HG02943 (cell line): Measurements from ENCODE around the gene NGEF.
"Not testable (repeated sequence)": the region's sequence is repeated elsewhere in the genome, so short reads cannot be mapped to it uniquely, and the experiment has no call there.

Experiments
- ATAC-seq: cut with Tn5 transposase; IDR thresholded peaks from one replicate; pipeline ENCODE4 v1.9.1; 2021; ENCODE audit warnings: mild to moderate bottlenecking, low read depth, moderate library complexity; ENCODE audit not compliant: unreplicated experiment

NGEF gene

DNA sequence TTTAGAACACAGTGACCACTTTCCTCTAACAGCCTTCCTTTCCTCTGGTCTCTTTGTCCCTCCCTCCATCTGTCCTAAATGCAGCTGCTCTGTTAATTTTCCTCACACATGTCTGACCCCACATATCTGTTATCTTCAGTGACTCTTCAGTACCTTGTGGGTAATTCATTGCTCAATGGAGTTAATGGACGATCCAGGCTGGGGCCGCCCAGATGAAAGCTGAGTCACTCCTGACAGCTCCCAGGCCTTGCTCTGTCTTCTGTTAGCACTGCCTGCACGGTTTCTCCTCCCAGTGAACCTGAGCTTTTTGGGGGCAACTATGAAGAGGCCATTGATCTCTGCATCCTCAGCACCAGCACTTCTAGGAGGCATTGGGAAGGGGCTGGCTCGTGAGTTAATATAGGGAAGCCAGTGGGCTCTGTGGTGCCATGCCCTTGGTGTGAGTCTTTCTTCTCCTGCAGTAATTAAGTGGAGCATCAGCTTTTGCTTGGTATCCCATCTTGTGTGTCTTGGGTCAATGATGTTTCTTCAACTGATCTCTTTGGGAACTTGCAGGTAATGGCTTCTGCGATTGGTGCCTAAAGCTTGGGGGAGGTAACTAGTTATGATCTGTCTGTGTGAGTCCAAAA is 75.7 kb downstream of the NGEF start:
- no peak for ATAC-seq

- ATAC-seq = no peak
These were observed 81.4 kb downstream of the NGEF start for GRCh38 chr2:232931636-232932035.

GRCh38 chr2:232930059-232930400 is 83.0 kb downstream of the NGEF start:
- no peak for ATAC-seq

DNA sequence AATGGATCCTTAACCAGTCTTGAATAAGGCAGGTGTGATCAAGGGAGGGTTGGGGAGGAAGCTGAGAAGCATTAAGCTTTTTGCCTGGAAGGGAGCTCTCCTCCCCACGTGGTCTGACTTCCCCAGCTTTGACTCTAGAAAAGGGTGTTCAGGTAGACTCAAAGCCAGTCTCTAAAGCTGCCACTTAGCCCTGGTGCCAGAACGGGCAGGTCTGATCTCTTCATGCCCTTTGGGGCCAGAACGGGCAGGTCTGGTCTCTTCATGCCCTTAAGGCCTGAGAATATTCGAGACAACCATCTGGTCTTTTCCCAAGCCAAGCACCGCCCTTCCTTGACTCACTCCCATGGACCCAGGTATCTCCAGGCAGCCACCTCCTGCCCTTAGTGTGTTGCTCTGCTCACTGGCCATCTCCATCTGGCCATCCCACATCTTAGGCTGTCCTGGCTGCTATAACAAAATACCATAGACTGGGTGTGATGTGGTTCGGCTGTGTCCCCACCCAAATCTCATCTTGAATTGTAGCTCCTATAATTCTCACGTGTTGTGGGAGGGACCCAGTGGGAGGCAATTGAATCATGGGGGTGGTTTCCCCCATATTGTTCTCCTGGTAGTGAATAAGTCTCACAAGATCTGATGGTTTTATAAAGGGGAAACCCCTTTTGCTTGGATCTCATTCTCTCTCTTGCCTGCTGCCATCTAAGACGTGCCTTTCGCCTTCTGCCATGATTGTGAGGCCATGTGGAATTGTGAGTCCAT is 83.6 kb downstream of the NGEF start:
- no peak for ATAC-seq

- ATAC-seq = no peak
These were observed 84.3 kb downstream of the NGEF start for GRCh38 chr2:232928551-232929302.

DNA sequence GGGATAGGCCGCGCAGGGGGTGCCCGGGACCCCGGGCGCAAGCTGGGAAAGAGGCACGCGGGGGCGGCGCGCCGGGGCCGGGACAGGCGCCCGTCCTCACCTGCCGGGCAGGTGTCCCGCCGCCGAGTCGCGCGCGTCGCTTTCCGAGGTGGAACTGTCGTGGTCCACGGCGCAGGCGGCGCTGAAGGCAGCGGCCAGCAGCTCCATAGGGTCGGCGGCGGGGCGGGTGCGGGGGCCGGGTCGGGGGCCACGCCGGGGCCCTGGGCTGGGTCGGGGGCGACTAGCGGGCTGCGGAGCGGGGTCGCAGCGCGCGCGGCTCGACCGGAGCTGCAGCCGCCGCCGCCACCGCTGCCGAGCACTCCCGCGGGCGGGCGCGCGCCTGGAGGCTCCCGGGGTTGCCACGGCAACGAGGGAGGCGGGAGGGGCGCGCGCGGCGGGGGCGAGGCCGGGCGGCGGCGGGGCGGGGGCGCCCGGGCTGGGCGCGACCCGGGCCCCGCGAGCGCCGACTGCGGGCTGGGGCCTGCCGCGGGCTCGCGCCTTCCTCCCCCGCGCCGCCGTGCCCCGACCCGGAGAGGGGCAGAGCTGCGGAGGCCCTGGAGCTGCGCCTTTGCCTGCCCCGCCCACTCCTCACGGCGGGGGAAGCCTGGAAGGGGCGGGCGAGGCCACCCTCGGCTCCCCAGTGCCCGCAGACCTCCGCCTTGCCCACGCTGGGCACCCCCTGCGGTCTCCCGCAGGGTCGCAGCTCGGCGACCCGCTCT is 85.1 kb downstream of the NGEF start:
- no peak for ATAC-seq

DNA sequence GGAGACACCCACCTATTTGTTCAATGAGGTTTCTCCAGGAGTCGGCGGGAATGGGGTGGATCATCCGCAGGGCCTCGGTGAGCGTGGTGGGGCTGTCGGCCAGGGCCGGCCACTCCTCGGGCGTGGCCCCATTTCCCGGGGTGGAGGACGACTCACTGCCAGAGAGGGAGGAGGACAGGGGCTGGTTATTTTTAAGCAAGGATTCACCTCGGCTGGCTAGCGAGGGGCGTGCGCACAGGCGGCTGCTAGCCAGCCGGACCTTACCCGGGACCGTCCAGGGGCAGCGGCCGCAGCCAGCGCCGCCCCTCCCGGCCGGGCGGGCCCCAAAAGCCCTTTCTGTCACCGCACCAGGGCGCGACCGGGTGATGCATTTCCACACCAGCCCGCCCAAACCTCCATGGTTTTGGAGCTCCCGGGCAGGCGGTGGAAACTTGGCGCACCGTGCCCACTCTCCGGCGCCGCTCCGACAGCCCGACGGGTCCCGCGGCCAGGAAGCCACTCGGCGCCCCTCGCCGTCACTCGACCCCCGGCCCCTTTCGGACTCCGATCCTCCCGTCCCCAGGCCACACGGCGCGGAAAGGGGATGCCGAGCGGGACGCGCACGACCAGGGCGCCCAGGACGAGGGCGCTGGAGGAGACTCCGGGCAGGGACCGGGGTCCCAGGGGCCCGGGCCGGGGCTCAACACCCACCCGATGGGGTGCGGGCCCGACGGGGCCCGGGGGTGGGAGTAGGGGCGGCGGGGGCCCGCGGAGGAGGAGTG is 85.8 kb downstream of the NGEF start:
- no peak for ATAC-seq

DNA sequence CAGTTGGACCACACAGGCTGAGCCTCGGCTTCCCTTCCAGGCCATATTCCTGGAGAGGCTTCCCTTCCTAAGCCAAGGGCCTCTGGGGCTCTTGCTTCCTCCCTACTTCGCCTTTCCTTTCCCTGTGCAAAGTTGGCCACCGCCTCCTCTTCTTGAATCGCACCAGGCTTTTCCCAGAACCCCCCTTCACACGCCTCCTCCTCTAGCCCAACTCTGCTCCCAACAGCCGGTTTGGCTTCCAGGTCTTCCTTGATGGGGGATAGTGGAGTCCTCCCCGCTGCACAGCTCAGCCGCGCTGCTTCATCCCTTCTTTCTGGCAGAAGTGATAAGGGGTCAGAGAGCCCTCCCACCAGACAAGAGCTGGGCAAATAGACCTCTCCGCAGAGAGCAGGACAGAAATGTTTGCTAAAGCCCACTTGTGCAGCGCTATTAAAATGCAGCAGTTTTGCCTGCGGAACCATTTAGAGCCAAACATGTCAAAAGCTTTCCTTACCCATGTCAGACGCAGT is 86.6 kb downstream of the NGEF start:
- no peak for ATAC-seq

DNA sequence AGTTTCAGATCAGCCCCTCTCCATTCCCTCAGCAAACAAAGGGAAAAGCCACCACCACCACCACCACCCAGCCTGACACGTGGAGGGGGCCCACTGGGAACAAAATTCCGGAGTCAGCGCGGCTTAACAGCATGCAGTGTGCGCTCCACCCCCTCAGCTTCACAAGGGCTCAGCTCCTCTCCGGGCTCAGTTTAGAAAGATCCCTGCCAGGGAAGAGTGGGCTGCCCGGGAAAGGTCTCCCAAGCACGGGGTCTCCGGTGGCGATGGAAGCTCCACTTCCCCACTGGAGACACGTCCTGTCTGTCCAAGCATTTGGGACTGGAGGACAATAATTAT is 87.3 kb downstream of the NGEF start:
- no peak for ATAC-seq

- no peak for ATAC-seq
These were observed 87.8 kb downstream of the NGEF start for GRCh38 chr2:232925153-232925820.

DNA sequence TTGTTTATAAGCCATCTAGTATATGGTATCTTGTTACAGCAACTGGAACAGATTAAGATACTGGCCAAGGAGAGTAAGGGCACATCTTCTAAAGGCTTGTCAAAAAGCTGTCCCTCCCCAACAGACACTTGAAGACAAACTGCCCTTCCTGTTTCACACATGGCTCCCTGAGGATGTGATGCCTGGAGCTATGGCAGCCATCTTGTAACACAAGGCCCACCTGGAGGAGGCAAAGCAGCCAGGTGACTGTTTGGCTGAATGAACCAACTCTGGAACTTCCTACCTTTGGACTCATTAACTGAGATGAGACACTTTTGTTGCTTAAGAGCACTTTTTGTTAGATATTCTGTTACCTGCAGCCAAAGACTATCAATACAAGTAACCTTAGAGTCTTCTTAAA is 88.6 kb downstream of the NGEF start:
- no peak for ATAC-seq

DNA sequence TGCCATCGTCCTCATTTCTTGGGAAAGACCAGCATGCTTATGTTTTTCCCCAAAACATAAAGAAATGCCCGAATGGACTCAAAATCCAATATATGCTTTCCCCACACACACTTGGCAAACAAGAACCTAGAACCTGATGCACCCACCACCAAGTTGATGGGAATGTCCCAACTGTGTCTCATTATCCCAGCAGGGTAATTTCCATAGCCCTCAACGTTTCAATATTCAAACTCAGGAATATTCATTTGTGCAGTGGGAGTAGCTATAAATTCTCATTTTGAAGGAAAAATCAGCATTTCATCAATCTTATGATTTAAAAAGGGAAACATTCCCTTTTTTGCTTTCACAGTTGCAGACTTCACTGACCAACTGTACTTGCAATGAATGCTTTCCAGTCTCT is 92.3 kb downstream of the NGEF start:
- no peak for ATAC-seq

GRCh38 chr2:232920055-232920454 is 93.0 kb downstream of the NGEF start:
- no peak for ATAC-seq

GRCh38 chr2:232919141-232919540 is 93.9 kb downstream of the NGEF start:
- no peak for ATAC-seq

- no peak for ATAC-seq
These were observed 99.2 kb downstream of the NGEF start for GRCh38 chr2:232913903-232914302.

DNA sequence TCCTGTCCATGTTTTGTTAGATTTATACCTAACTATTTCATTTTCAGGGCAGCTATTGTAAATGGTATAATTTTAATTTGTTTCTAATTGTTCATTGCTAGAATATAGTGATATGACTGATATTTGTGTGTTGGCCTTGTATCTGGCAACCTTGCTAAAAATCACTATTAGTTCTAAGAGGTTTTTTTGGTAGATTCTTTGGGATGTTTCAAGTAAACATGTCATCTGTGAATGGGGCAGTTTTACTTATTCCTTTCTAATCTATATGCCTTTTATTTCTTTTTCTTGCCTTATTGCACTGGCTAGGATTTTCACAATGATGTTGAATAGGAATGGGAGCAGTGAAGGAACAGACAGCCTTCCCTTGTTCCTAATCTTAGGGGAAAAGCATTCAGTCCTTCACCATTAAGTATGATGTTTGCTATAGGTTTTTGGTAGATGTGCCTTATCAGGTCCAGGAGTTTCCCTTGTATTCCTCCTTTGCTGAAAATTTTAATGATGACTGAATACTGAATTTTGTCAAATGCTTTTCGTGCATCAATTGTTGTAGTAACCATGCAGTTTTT is 101.3 kb downstream of the NGEF start:
- no peak for ATAC-seq

DNA sequence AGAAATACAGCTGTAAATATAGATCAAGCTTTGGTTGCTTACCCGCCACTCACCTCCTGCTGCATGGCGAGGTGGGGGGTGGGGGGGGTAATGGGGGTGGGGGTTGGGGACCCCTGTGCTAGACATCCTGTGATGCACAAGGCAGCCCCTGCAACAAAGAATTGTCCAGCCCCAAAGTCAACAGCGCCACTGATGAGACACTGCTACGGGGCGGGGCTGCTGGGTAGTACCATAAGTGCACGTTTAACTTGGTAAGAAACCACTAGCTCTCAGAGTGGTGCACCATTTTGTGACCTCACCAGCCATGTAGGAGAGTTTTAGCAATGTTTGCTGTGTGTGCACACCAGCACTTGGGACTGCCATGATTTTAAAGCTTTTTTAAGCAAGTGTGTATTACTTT is 102.7 kb downstream of the NGEF start:
- no peak for ATAC-seq

DNA sequence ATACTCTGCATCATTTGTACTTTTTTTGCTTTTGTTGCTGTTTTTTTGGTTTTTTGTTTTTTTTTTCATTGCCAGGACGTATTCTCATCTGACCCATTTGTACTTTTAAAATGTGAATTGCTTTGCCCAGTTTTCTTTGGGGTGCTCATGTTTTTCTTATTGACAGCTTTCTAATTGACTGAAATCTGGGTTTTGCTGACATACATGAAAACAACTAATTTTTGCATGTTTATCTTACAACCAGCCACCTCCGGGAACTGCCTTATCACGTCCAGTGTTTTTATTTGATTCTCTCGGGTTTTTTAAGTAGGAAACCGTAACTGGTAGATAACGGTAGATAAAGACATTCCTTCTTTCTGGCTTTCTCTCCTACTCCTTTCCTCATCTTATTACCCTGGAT is 104.4 kb downstream of the NGEF start:
- ATAC-seq = no peak

DNA sequence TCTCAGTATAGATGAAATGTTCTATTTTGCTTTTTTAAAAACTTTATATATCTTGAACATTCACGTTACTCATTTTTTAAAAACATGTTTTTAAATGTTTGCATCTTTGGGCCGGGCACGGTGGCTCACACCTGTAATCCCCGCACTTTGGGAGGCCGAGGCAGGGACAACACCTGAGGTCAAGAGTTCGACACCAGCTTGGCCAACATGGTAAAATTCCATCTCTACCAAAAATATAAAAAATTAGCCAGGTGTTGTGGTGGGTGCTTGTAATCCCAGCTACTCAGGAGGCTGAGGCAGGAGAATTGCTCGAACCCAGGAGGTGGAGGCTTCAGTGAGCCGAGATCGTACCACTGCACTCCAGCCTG is 105.4 kb downstream of the NGEF start:
- ATAC-seq = not testable (repeated sequence)
